HG03095 (cell line): ENCODE data around the gene BHMT2.

Experiments
- ATAC-seq: cut with Tn5 transposase; IDR thresholded peaks from one replicate; pipeline ENCODE4 v1.9.1; 2021; ENCODE audit warnings: moderate library complexity; ENCODE audit not compliant: unreplicated experiment

BHMT2 gene

DNA sequence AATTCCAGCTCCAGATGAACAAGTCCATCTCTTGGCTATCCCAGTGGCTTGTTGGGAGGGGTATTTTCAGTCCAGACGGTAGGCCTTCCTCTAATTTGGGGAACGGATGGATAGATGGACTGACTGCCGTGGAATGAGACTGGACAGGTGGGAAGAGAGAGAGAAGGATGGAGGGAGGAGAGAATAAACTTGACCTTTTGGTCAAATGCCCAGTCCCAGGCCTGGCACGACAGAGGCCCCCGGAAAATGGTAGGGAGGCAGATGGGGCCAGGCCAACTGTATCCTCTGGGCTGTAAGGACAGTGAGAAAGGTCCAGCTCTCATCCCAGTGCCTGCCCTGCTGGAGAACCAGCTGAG, 43.1 kb downstream of the BHMT2 start:
- no peak for ATAC-seq

DNA sequence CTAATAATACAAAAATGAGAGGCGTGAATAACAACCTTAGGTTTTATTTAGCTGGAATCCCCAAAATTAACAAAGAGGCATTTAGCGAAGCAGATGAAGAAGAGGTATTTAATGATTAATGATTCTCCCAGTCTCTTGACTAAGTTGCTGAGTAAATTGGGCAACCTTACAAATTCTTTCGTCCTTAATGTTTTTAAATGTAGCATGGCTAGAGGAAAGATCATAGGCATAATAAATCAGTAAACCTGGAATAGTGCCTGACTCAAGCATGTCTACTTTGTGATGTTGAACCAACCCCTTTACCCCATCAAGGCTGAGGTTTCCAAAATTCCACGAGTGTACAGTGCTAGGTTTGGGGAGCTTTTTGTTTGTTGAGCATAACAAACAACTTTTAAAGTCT, 49.9 kb downstream of the BHMT2 start:
- no peak for ATAC-seq

DNA sequence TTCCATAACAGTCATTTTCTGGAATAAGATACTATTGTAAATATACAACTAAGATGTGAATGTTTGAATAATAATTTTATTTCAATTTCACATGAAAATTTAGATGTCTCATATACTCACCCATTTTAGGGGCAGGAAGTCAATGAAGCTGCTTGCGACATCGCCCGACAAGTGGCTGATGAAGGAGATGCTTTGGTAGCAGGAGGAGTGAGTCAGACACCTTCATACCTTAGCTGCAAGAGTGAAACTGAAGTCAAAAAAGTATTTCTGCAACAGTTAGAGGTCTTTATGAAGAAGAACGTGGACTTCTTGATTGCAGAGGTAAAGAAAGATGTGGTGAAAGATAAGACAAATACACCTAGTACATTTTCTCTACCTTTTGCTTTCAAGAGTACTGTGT, 50.7 kb downstream of the BHMT2 start:
- ATAC-seq: no peak

DNA sequence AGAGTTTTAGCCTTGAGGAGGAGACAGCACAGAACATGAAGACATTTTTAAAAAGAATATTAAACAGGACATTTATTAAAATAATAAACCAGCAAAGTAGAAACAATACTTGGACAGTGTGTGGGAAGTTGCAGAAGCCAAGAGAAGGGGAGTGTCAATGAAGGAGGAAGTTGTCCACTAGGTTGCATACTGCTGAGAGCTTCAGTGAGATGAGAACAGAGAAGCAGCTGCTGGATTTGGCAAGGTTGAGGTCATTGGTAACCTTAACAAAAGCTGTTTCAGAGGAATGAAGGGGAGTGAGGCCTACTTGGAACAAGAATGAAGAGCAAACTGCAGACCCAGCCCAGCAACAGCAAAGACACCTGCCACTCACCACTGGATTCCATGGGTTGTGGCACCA, 53.4 kb downstream of the BHMT2 start:
- no peak for ATAC-seq

DNA sequence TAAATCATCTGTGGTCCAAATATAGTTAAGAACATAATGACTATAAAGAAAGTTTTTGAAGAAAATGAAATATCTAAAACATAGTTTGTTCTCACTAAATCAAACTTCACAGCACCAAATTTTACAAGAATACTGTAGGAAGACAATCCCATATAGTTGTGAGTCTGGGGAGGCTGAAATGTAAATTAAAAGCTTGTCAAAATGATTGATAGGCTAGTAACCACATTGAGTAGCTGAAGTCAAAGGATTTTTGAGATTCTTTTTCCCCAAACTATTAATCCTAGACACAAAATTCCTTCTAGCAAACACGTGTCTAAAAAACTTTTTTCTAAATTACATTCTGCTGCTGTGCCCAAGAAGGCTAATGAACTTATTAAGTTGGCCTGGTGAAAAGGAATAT, 55.0 kb downstream of the BHMT2 start:
- no peak for ATAC-seq

DNA sequence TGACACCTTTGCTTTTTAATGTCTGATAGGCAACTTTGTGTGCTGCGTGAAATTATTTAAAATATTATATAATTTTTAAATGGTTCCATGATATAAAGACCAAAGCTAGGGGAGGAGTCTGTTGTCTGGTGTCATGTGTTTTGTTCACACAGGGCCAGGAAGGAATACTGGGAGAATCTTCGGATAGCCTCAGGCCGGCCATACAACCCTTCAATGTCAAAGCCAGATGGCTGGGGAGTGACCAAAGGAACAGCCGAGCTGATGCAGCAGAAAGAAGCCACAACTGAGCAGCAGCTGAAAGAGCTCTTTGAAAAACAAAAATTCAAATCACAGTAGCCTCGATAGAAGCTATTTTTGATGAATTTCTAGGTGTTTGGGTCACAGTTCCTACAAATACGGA, 61.2 kb downstream of the BHMT2 start:
- no peak for ATAC-seq

DNA sequence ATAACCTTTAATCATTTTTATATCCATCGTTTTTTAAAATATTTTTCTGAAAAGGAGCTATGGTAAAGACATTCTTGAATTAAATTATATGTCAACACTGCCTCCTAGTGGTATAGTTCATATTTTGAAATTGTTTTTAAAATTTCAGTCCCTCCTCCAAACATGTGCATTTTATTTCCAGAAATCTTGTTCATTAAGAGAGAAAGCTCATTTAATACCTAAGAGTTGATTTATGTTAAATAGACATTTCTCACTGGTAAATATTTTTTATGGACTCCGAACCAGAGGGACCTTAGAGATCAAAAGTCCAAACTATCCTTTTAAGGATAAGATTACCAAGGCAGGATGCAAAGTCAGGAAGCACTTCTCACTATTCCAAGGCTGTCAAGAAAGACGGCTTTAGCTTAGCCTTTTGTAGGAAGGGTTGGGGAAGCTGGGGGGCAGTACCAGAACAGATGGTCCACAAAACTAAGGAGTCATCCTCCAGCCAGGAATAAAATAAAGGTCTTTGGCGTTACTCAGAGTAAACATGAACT, 63.6 kb downstream of the BHMT2 start:
- no peak for ATAC-seq

DNA sequence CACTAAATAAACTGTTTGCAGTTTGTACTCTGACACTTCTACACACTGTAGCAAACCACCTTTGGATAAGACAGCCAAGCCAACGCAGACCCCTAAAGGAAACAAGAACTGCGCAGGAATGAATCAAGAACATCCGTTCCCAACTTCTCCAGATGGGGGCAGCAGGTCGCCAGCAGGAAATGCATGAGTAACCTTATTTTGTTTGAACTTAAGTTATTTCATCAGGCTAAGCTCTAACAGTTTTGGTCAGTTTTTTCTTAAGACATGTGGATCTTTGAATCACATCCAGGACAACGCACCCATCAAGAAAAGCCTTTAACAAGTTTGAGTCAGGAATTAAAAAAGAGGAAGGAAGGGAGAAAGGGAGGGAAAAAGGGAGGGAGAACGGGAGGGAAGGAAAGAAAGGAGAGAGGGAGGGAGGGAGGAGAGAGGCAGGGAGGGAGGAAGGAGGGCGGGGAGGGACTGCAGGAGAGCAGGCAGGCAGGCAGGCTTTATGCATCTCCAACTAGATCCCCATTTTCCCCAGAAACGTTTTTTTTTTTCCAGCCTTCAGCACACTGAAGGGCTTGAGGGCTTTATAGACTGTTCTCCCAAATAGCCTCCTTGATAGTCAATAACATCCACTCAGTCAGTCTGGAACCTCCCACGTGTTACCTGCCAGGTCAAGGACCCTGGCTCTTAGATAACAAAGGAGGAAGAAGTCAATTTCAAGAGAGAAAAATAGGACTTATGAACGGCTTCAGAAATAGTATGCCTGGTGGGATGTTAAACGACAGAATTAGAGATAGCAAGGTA, 64.3 kb downstream of the BHMT2 start:
- ATAC-seq: no peak

DNA sequence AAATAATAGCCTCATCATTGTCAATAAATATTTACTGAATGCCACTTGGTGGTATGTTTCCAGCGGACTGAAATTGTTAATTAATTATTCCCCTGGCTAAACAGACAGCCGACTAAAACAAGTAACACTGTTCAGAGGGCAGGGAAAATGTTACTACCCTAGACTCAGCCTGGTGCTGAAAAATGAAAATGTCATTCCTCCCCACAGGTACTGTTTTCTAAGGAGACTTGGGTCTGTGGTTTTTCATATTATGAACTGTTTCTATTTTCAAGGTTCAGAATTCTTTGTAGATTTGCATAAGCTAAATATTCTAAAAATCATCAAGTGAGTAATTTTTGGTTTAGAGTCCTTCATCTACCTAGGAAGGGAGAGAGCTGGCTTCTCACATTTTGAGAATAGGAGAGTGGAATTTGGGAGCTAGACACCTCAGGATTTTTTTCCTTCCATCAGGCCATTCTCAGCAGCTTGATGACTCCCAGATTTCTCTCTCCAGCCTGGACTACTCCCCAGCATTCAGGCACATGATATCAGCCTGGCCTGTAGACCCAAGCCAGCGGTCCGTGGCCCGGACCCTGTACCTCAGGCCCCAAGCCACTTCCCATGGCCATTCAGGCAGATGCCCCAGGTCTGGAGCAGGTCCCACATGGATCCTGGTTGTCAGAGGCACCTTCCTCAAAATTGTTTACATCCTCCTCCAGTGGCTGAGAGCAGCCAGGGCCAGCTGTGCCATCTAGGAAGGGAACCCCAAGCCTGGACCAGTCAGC, 66.4 kb downstream of the BHMT2 start:
- ATAC-seq: no peak

DNA sequence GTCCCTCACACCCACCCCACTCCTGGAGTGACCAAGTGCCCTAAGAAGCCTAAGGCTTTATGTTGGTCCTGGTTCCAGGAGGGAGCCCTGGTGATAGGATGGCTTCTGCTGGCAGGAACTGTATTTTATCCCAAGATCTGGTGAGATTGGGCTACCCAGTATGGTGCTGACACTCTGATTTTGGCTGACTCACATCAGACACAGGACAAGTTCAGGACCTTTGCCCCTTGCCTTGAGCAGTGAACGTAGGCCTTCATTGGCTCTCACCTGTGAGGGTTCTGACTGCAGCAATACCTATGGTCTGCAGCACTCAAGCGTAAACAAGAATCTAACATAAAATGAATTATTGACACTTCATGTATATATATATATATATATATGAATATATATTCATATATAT, 67.1 kb downstream of the BHMT2 start:
- ATAC-seq: no peak
